SU-DHL-6 (cell line): Measurements from ENCODE around the gene NAGPA.

ENCODE experiments used
- CTCF ChIP-seq: fragments of 200-600 bp; sonication (generic); IDR thresholded peaks from one replicate; pipeline ENCODE4 v1.5.1; 2017; ENCODE audit warnings: antibody characterized with exemption, mild to moderate bottlenecking, low read length, moderate library complexity; ENCODE audit not compliant: insufficient read depth, poor library complexity, severe bottlenecking
- EZH2phosphoT487 ChIP-seq: fragments of 200-600 bp; sonication (generic), shearing (Covaris generic); conservative IDR thresholded peaks from 2 replicates; pipeline ENCODE4 v1.6.1; 2018; ENCODE audit warnings: mild to moderate bottlenecking, antibody characterized with exemption, low read length, moderate library complexity, mixed read lengths

- TF ChIP-seq CTCF (no peak), EZH2phosphoT487 (no peak)
Measured at GRCh38 chr16:4976079-4976478, 57.7 kb downstream of the NAGPA start.
